Measurements from ENCODE around the gene GMFB. TPM values are rescaled to one million over a fixed set of nuclear protein-coding genes. Genes with fewer than 3 reads are reported as not detected.
"Not testable (repeated sequence)": the region's sequence is repeated elsewhere in the genome, so short reads cannot be mapped to it uniquely, and the experiment has no call there.

The GMFB gene
- total RNA-seq, 2 experiments from 2014 or later: 29.2 to 32.1 TPM

DNA sequence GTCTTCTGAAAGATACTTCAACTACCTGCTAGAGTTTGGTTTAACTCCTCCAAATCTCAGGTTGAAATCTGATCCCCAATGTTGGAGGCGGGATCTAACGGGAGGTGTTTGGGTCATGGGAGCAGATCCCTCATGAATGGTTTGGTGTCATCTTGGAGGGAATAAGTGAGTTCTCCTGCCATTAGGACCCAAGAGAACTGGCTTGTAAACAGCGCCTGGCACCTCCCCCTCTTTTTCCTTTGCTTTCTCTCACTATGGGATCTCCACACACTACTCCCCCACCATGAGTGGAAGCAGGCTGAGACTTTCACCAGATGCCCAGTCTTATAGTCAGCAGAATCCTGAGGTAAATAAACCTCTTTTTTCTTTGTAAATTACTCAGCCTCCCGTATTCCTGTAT lies 50.1 kb downstream of the GMFB start:
- intact Hi-C loops (cut with micrococcal nuclease): no loop called here
- POLR2A ChIA-PET: interaction anchor here (1.0 to 1.4 kb wide), 2 partner anchors 41 to 48 kb away, joined by 3 to 5 read pairs; partner anchors contain the start of gene CDKN3
- H3K36me3 Mint-ChIP-seq (ENCODE audit: low read depth): peaks cover 42% of the 10 kb centered on the region
- CTCF ChIA-PET: no interaction called here
- DNase-seq (no peak), ATAC-seq (no peak)
- H3K4me1 Mint-ChIP-seq (ENCODE audit: low read depth): peaks cover 74% of the 10 kb centered on the region
- TF ChIP-seq, protein P1, sequence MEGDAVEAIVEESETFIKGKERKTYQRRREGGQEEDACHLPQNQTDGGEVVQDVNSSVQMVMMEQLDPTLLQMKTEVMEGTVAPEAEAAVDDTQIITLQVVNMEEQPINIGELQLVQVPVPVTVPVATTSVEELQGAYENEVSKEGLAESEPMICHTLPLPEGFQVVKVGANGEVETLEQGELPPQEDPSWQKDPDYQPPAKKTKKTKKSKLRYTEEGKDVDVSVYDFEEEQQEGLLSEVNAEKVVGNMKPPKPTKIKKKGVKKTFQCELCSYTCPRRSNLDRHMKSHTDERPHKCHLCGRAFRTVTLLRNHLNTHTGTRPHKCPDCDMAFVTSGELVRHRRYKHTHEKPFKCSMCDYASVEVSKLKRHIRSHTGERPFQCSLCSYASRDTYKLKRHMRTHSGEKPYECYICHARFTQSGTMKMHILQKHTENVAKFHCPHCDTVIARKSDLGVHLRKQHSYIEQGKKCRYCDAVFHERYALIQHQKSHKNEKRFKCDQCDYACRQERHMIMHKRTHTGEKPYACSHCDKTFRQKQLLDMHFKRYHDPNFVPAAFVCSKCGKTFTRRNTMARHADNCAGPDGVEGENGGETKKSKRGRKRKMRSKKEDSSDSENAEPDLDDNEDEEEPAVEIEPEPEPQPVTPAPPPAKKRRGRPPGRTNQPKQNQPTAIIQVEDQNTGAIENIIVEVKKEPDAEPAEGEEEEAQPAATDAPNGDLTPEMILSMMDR (IDR thresholded peaks at IDR 0.05): no peak
- no peaks in the 10 kb centered on the region for H3K27me3 Mint-ChIP-seq
- H3K9me3 Mint-ChIP-seq: no peaks in the 10 kb centered on the region
- no peak overlapping the region for H3K27ac Mint-ChIP-seq
- no peak overlapping the region for H3K4me3 Mint-ChIP-seq

DNA sequence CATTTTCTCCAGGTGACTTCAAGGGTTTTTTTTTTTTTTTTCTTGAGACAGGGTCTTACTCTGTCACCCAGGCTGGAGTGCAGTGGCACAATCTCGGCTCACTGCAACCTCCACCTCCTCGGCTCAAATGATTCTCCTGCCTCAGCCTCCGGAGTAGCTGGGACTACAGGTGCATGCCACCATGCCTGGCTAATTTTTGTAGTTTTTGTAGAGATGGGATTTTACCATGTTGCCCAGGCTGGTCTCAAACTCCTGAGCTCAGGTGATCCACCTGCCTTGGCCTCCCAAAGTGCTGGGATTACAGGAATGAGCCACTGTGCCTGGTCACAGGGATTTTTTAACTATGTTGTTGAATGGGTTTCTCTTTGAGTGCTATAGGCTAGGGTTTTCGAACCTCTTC lies 50.8 kb downstream of the GMFB start:
- POLR2A ChIA-PET: interaction anchor here (0.6 to 1.4 kb wide), 2 partner anchors 41 to 761 kb away, joined by 3 to 5 read pairs; partner anchors contain the start of gene CDKN3
- CTCF ChIA-PET, H3K9me3 Mint-ChIP-seq: not testable (repeated sequence)

DNA sequence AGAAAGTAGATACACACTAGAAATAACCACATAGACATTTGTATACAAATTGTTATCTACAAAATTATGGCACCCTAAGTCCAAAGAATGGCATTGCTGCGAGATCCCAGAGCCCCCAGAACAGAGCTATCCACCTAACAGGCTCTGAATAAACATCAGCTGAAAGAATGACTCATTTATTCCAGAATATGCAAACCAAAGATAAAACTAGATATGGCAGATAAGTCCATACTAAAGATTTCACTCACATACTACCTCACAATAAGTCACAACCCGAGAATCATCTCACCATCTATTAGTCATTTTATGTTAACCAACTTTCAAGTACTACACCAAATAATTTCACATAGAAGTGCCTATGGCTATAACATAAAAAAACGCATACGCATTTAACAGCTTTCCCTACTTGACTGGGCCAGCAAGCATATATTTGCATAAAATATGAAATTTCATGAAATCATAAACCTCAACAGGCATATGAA lies 53.2 kb downstream of the GMFB start:
- peaks cover 80% of the 10 kb centered on the region for H3K4me1 Mint-ChIP-seq (ENCODE audit: low read depth)
- intact Hi-C loops (cut with micrococcal nuclease): no loop called here
- no peaks in the 10 kb centered on the region for H3K9me3 Mint-ChIP-seq
- peak overlapping the region; percentile 29 for H3K4me3 Mint-ChIP-seq
- TF ChIP-seq, protein P1 (IDR thresholded peaks at IDR 0.05): no peak
- ChIA-PET POLR2A (interaction anchor here (0.6 to 1.5 kb wide), 4 partner anchors 13 to 53 kb away, joined by 3 to 7 read pairs (median 4); partner anchors contain the start of gene GMFB), CTCF (interaction anchor here (0.6 to 1.8 kb wide), 9 partner anchors 10 to 887 kb away, joined by 3 to 6 read pairs (median 3); partner anchors contain the start of gene CGRRF1)
- ATAC-seq (peak; percentile 96), DNase-seq (peak; percentile 39)
- H3K27ac Mint-ChIP-seq: peak overlapping the region; percentile 83
- peaks cover 59% of the 10 kb centered on the region for H3K36me3 Mint-ChIP-seq (ENCODE audit: low read depth)
- H3K27me3 Mint-ChIP-seq: no peaks in the 10 kb centered on the region

More for the DNA sequence above, 50.8 kb downstream of the GMFB start:
- Mint-ChIP-seq H3K4me1 (ENCODE audit: low read depth) (peaks cover 81% of the 10 kb centered on the region), H3K36me3 (ENCODE audit: low read depth) (peaks cover 47% of the 10 kb centered on the region)
- H3K4me3 Mint-ChIP-seq; ATAC-seq; intact Hi-C loops (cut with micrococcal nuclease); DNase-seq; H3K27ac Mint-ChIP-seq; H3K27me3 Mint-ChIP-seq: not testable (repeated sequence)

DNA sequence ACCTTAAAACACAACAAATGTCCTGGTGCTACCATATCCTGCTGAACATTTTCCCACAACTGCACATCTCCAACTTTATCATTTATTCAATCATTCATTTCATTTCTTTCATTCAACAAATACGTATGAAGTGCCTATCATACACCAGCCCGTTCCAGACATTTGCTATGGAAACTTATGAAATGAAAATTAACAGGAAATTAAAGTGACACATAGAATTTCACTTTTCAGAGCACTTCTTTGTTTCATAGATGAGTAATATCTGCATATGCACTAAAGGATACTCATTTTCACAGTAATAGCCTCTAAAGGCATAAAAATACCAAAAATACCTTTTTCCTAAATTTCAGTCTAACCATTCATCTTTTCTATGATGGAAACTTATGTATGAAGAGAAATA lies 60.3 kb downstream of the GMFB start:
- ATAC-seq: peak; percentile 58
- no peak for DNase-seq
- Mint-ChIP-seq H3K27ac (peak overlapping the region; percentile 53), H3K27me3 (no peaks in the 10 kb centered on the region), H3K36me3 (ENCODE audit: low read depth) (peaks cover 60% of the 10 kb centered on the region), H3K4me3 (no peak overlapping the region), H3K4me1 (ENCODE audit: low read depth) (peaks cover 53% of the 10 kb centered on the region), H3K9me3 (no peaks in the 10 kb centered on the region)
- intact Hi-C loops (cut with micrococcal nuclease): no loop called here
- ChIA-PET POLR2A (interaction anchor here (0.9 kb wide), 1 partner anchor 59 kb away, joined by 3 read pairs; no protein-coding TSS in a partner anchor), CTCF (interaction anchor here (1.0 kb wide), 1 partner anchor 136 kb away, joined by 4 read pairs; no protein-coding TSS in a partner anchor)
- TF ChIP-seq, protein P1 (IDR thresholded peaks at IDR 0.05): no peak

DNA sequence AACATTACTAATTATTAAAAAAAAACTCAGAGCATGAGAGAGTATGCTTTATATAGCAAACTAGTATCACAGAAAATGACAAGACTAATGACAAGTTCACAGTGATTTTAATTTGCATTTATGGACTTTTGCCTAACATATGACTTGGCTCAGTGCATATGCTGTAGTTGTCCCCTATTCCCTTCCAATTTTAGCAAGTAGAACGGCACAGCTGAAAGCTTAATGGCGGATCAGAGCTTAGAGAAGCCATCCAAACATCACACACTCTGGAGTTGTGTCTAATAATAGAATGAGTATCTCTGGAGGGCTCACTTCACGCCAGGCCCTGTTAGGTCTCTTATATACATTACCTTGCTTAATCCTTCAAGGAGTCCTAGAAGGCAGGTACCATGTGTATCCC lies 60.9 kb downstream of the GMFB start:
- ChIA-PET CTCF (no interaction called here), POLR2A (interaction anchor here (0.9 kb wide), 1 partner anchor 60 kb away, joined by 3 read pairs; no protein-coding TSS in a partner anchor)
- no peak overlapping the region for H3K4me3 Mint-ChIP-seq
- TF ChIP-seq, protein P1 (IDR thresholded peaks at IDR 0.05): no peak
- H3K9me3 Mint-ChIP-seq: no peaks in the 10 kb centered on the region
- peak overlapping the region; percentile 53 for H3K27ac Mint-ChIP-seq
- ATAC-seq: no peak
- no peak for DNase-seq
- peaks cover 55% of the 10 kb centered on the region for H3K36me3 Mint-ChIP-seq (ENCODE audit: low read depth)
- intact Hi-C loops (cut with micrococcal nuclease): no loop called here
- no peaks in the 10 kb centered on the region for H3K27me3 Mint-ChIP-seq
- H3K4me1 Mint-ChIP-seq (ENCODE audit: low read depth): peaks cover 46% of the 10 kb centered on the region
